Tibial artery (tissue), 4 donors: ENCODE data around the gene COL6A5.

ENCODE experiments used
- DNase-seq, 2 donors: peaks; one replicate each; pipeline ENCODE4 v3.0.0-alpha.2; 2019
- H3K27ac ChIP-seq, 2 donors: fragments of 200-600 bp; sonication (generic) in 1 of 2; 1 replicate in 1 of 2; 2 replicates in 1 of 2; pipeline ENCODE4 v1.5.1; 2018 to 2019; ENCODE audit warnings: mild to moderate bottlenecking in 1 of 2
- H3K27me3 ChIP-seq, 2 donors: fragments of 200-600 bp; sonication (generic) in 1 of 2; one replicate each; pipeline versions ENCODE4 v1.5.1 to v1.6.0; 2016 to 2019
- H3K36me3 ChIP-seq, 3 donors: fragments of 200-600 bp; sonication (generic) in 2 of 3; one replicate each; pipeline ENCODE4 v1.5.1; 2016 to 2019; ENCODE audit warnings: mild to moderate bottlenecking in 2 of 3
- H3K4me1 ChIP-seq, 4 donors: fragments of 200-600 bp; sonication (generic) in 2 of 4; 1 replicate in 3 of 4; 2 replicates in 1 of 4; pipeline ENCODE4 v1.5.1; 2016 to 2019
- H3K4me3 ChIP-seq, 2 donors: fragments of 200-600 bp; sonication (generic) in 1 of 2; 1 replicate in 1 of 2; 2 replicates in 1 of 2; pipeline ENCODE4 v1.5.1; 2018 to 2019; ENCODE audit warnings: mild to moderate bottlenecking in 2 of 2
- H3K9me3 ChIP-seq, 3 donors: fragments of 200-600 bp; sonication (generic) in 1 of 3; one replicate each; pipeline ENCODE4 v1.5.1; 2016 to 2019
- CTCF ChIP-seq, 2 experiments: fragments of 200-600 bp in 1 of 2; fragments of 450-650 bp in 1 of 2; IDR thresholded peaks; one replicate each; pipeline ENCODE4 v1.5.1; 2017 to 2019; ENCODE audit warnings: antibody characterized with exemption in 2 of 2, mild to moderate bottlenecking in 1 of 2, moderate library complexity in 1 of 2
- intact Hi-C: fragments of 100-400 bp; cut with DNase I; formaldehyde crosslinking; loops from one replicate; pipeline ENCODE4 v1.15.0; 2023; ENCODE audit warnings: low total_unique reads

Gene COL6A5

GRCh38 chr3:130519754-130520153, 174.3 kb downstream of the COL6A5 start:
- no peak for DNase-seq
- no peak for TF ChIP-seq CTCF (IDR thresholded peaks at IDR 0.05)
- H3K4me3 ChIP-seq = no peak overlapping the region

GRCh38 chr3:130522399-130522798, 176.9 kb downstream of the COL6A5 start:
- no peak overlapping the region for H3K4me3 ChIP-seq
- intact Hi-C loops = no loop called here
- no peaks in the 10 kb centered on the region for H3K4me1 ChIP-seq
- no peak overlapping the region for H3K27ac ChIP-seq
- no peak for TF ChIP-seq CTCF (IDR thresholded peaks at IDR 0.05)
- H3K9me3 ChIP-seq = no peaks in the 10 kb centered on the region
- no peaks in the 10 kb centered on the region for H3K27me3 ChIP-seq
- no peak for DNase-seq
- no peaks in the 10 kb centered on the region for H3K36me3 ChIP-seq

More at GRCh38 chr3:130519754-130520153, 174.3 kb downstream of the COL6A5 start:
- Histone ChIP-seq H3K9me3 (no peaks in the 10 kb centered on the region), H3K27ac (no peak overlapping the region), H3K36me3 (no peaks in the 10 kb centered on the region), H3K4me1 (peaks cover 0 to 6% (median 2%) of the 10 kb centered on the region in 4 donors), H3K27me3 (peaks cover 0 to 18% of the 10 kb centered on the region in 2 donors)
- intact Hi-C loops = no loop called here

- intact Hi-C loops = no loop called here
- Histone ChIP-seq H3K27ac (no peak overlapping the region), H3K36me3 (no peaks in the 10 kb centered on the region), H3K4me3 (no peak overlapping the region), H3K4me1 (no peaks in the 10 kb centered on the region), H3K27me3 (no peaks in the 10 kb centered on the region), H3K9me3 (no peaks in the 10 kb centered on the region)
- no peak for DNase-seq
- TF ChIP-seq CTCF (IDR thresholded peaks at IDR 0.05) = no peak
These were observed 182.0 kb downstream of the COL6A5 start for GRCh38 chr3:130527426-130527825.

DNA sequence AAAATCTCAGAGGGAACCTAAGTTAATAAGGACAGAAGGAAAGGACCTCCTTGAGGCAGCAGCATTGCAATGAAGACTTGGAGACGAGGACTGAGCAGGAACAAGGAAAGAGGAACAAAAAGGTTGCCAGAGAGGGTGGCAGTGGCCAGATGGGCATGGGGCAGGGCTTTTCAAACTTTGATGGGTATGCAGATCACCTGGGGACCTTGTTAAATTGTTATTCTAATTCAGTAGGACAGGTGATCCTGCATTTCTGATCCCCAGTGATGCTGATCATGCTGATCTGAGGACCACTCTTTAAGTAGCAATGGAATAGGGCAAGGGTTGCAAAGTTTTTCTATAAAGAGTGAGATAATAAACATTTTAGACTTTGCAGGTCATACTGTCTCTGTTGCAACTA, 182.6 kb downstream of the COL6A5 start:
- no peaks in the 10 kb centered on the region for H3K9me3 ChIP-seq
- no peaks in the 10 kb centered on the region for H3K27me3 ChIP-seq
- no peak for DNase-seq
- H3K4me1 ChIP-seq = no peaks in the 10 kb centered on the region
- no peak overlapping the region for H3K27ac ChIP-seq
- TF ChIP-seq CTCF (IDR thresholded peaks at IDR 0.05) = no peak
- no peak overlapping the region for H3K4me3 ChIP-seq
- H3K36me3 ChIP-seq = no peaks in the 10 kb centered on the region
- intact Hi-C loops = no loop called here

GRCh38 chr3:130529486-130530215, 184.2 kb downstream of the COL6A5 start:
- H3K27ac ChIP-seq = no peak overlapping the region
- H3K36me3 ChIP-seq = no peaks in the 10 kb centered on the region
- no peaks in the 10 kb centered on the region for H3K27me3 ChIP-seq
- intact Hi-C loops = no loop called here
- no peak overlapping the region for H3K4me3 ChIP-seq
- no peak for DNase-seq
- TF ChIP-seq CTCF (IDR thresholded peaks at IDR 0.05) = no peak
- H3K9me3 ChIP-seq = no peaks in the 10 kb centered on the region
- no peaks in the 10 kb centered on the region for H3K4me1 ChIP-seq
